ENCODE data around the gene OSBPL5.

- TF ChIP-seq CTCF (IDR thresholded peaks at IDR 0.05) (no peak), POLR2AphosphoS5 (IDR thresholded peaks at IDR 0.05; ENCODE audit: insufficient read depth in 1 of 2, low read depth in 1 of 2) (no peak)
Observed at GRCh38 chr11:3074912-3075589, 90.1 kb downstream of the OSBPL5 start.
